Activated CD8-positive, alpha-beta T cell treated with anti-CD3 and anti-CD28 coated beads for 36 hours (primary cell): ENCODE data around the gene ATP5IF1. TPM values are rescaled to one million over a fixed set of nuclear protein-coding genes. Genes with fewer than 3 reads are reported as not detected.

Experiments
- ATAC-seq: fragments of 200-7000 bp; cut with Tn5 transposase; one replicate; pipeline ENCODE4 v1.10.0; 2021; ENCODE audit warnings: mild to moderate bottlenecking, moderate library complexity
- CTCF ChIA-PET: fragments of 350-600 bp; sonication (Branson Sonifier 250); formaldehyde crosslinking; loops from one replicate; lab custom pipeline; 2021; ENCODE audit warnings: antibody characterized with exemption; lab: Charles Lee
- POLR2A ChIA-PET: fragments of 350-600 bp; sonication (Branson Sonifier 250); formaldehyde crosslinking; loops from one replicate; lab custom pipeline; 2021; ENCODE audit warnings: antibody characterized with exemption; lab: Charles Lee
- DNase-seq: peaks from one replicate; pipeline ENCODE4 v3.0.0-alpha.2; 2020
- H3K27ac Mint-ChIP-seq: one replicate; pipeline ENCODE4 v1.8.0; 2021; ENCODE audit warnings: mild to moderate bottlenecking, mixed read lengths
- H3K27me3 Mint-ChIP-seq: one replicate; pipeline ENCODE4 v1.8.0; 2021; ENCODE audit warnings: mixed read lengths
- H3K36me3 Mint-ChIP-seq: one replicate; pipeline ENCODE4 v1.8.0; 2021; ENCODE audit warnings: low read depth, mixed read lengths
- H3K4me1 Mint-ChIP-seq: one replicate; pipeline ENCODE4 v1.8.0; 2021; ENCODE audit warnings: low read depth, mixed read lengths
- H3K4me3 Mint-ChIP-seq: one replicate; pipeline ENCODE4 v1.8.0; 2021; ENCODE audit warnings: mild to moderate bottlenecking, moderate library complexity, mixed read lengths
- H3K9me3 Mint-ChIP-seq: one replicate; pipeline ENCODE4 v1.8.0; 2021; ENCODE audit warnings: mixed read lengths
- CTCF ChIP-seq: fragments of 200-600 bp; IDR thresholded peaks from one replicate; pipeline ENCODE4 v1.8.0; 2022; ENCODE audit warnings: antibody characterized with exemption, mild to moderate bottlenecking
- intact Hi-C: fragments of 100-400 bp; cut with micrococcal nuclease; formaldehyde crosslinking; loops from one replicate; pipeline ENCODE4 v1.10.0; 2022
- total RNA-seq, 2 experiments: library from RNA; stranded (reverse); gene quantifications; one replicate each; pipeline ENCODE4 v1.2.3, GENCODE V29; 2021

ATP5IF1 gene
- total RNA-seq, 2 experiments from 2014 or later, result 169 to 170 TPM

- H3K4me3 Mint-ChIP-seq, result peak overlapping the region; percentile 84
- H3K27me3 Mint-ChIP-seq, result no peaks in the 10 kb centered on the region
- H3K4me1 Mint-ChIP-seq, result peaks cover 51% of the 10 kb centered on the region
- ATAC-seq (peak; percentile 31), DNase-seq (peak; percentile 95)
- CTCF ChIA-PET, result interaction anchor here (0.7 to 5.2 kb wide), 53 partner anchors 10 to 628 kb away, joined by 3 to 90 read pairs (median 5); partner anchors contain the start of genes ATP5IF1, DNAJC8, MED18 and PHACTR4
- peak; percentile 93 for TF ChIP-seq CTCF
- peaks cover 3% of the 10 kb centered on the region for H3K36me3 Mint-ChIP-seq
- intact Hi-C loops, result loop anchor here (5.0 kb wide), 2 partner anchors 79 to 259 kb away; partner anchors contain the start of genes MED18 and RCC1
- H3K27ac Mint-ChIP-seq, result peak overlapping the region; percentile 96
- POLR2A ChIA-PET, result interaction anchor here (0.5 to 9.2 kb wide), 16 partner anchors 10 to 488 kb away, joined by 3 to 137 read pairs (median 4); partner anchors contain the start of genes ATP5IF1, EYA3, MED18 and RCC1
- H3K9me3 Mint-ChIP-seq, result no peaks in the 10 kb centered on the region
These were observed 12.5 kb downstream of the ATP5IF1 start for GRCh38 chr1:28248273-28249012.

- peak overlapping the region; percentile 84 for H3K4me3 Mint-ChIP-seq
- H3K36me3 Mint-ChIP-seq, result no peaks in the 10 kb centered on the region
- H3K9me3 Mint-ChIP-seq, result no peaks in the 10 kb centered on the region
- POLR2A ChIA-PET, result interaction anchor here (0.5 to 9.2 kb wide), 17 partner anchors 9 to 487 kb away, joined by 3 to 137 read pairs (median 4); partner anchors contain the start of genes ATP5IF1, EYA3, MED18 and RCC1
- peak; percentile 65 for DNase-seq
- H3K4me1 Mint-ChIP-seq, result peaks cover 44% of the 10 kb centered on the region
- CTCF ChIA-PET, result interaction anchor here (0.6 to 5.2 kb wide), 51 partner anchors 11 to 627 kb away, joined by 3 to 90 read pairs (median 5); partner anchors contain the start of genes ATP5IF1, DNAJC8, MED18 and PHACTR4
- intact Hi-C loops, result loop anchor here (5.0 kb wide), 2 partner anchors 78 to 258 kb away; partner anchors contain the start of genes MED18 and RCC1
- H3K27ac Mint-ChIP-seq, result peak overlapping the region; percentile 96
- no peak for TF ChIP-seq CTCF
- peak; percentile 32 for ATAC-seq
- no peaks in the 10 kb centered on the region for H3K27me3 Mint-ChIP-seq
These were observed 13.3 kb downstream of the ATP5IF1 start for GRCh38 chr1:28249013-28249865.

- H3K4me1 Mint-ChIP-seq, result peaks cover 37% of the 10 kb centered on the region
- H3K9me3 Mint-ChIP-seq, result no peaks in the 10 kb centered on the region
- intact Hi-C loops, result loop anchor here (5.0 kb wide), 2 partner anchors 77 to 257 kb away; partner anchors contain the start of genes MED18 and RCC1
- no peak overlapping the region for H3K4me3 Mint-ChIP-seq
- DNase-seq, result no peak
- H3K27ac Mint-ChIP-seq, result peak overlapping the region; percentile 96
- CTCF ChIA-PET, result interaction anchor here (0.6 to 5.2 kb wide), 10 partner anchors 11 to 331 kb away, joined by 3 to 90 read pairs (median 12); partner anchors contain the start of genes ATP5IF1 and SESN2
- H3K36me3 Mint-ChIP-seq, result no peaks in the 10 kb centered on the region
- TF ChIP-seq CTCF, result no peak
- ATAC-seq, result no peak
- POLR2A ChIA-PET, result interaction anchor here (0.8 to 9.2 kb wide), 10 partner anchors 9 to 332 kb away, joined by 3 to 137 read pairs (median 10); partner anchors contain the start of genes ATP5IF1, EYA3, MED18 and RCC1
- no peaks in the 10 kb centered on the region for H3K27me3 Mint-ChIP-seq
These were observed 14.0 kb downstream of the ATP5IF1 start for GRCh38 chr1:28249866-28250295.

- ChIA-PET CTCF (interaction anchor here (0.6 to 7.8 kb wide), 4 partner anchors 7 to 104 kb away, joined by 3 to 90 read pairs (median 4); no protein-coding TSS in a partner anchor), POLR2A (interaction anchor here (1.1 to 7.4 kb wide), 6 partner anchors 9 to 325 kb away, joined by 4 to 137 read pairs (median 6); partner anchors contain the start of genes EYA3, MED18 and RCC1)
- peaks cover 8% of the 10 kb centered on the region for H3K36me3 Mint-ChIP-seq
- TF ChIP-seq CTCF, result no peak
- H3K4me3 Mint-ChIP-seq, result no peak overlapping the region
- H3K4me1 Mint-ChIP-seq, result peaks cover 31% of the 10 kb centered on the region
- peak overlapping the region; percentile 63 for H3K27ac Mint-ChIP-seq
- ATAC-seq, result no peak
- no peaks in the 10 kb centered on the region for H3K27me3 Mint-ChIP-seq
- H3K9me3 Mint-ChIP-seq, result no peaks in the 10 kb centered on the region
- intact Hi-C loops, result no loop called here
- no peak for DNase-seq
These were observed 20.4 kb downstream of the ATP5IF1 start for GRCh38 chr1:28256197-28256827.
